H1 (cell line): ENCODE data around the gene SLC44A1. TPM values are rescaled to one million over a fixed set of nuclear protein-coding genes. Genes with fewer than 3 reads are reported as not detected.

Experiments used
- CTCF ChIA-PET: fragments of 300-600 bp; sonication (Branson Sonifier 250); formaldehyde crosslinking; loops from one replicate; lab custom pipeline; 2021; ENCODE audit not compliant: partially characterized antibody; lab: Charles Lee
- POLR2A ChIA-PET: fragments of 300-600 bp; sonication (Branson Sonifier 250); formaldehyde crosslinking; loops from one replicate; lab custom pipeline; 2021; ENCODE audit warnings: inconsistent platforms; ENCODE audit not compliant: partially characterized antibody; lab: Charles Lee
- DNase-seq, 2 experiments: peaks; one replicate each; pipeline versions ENCODE4 v3.0.0 to v3.0.0-alpha.2; 2010 to 2022; ENCODE audit warnings: low spot score in 2 of 2, low read depth in 1 of 2, mixed read lengths in 1 of 2
- FAIRE-seq: peaks from 2 replicates; lab custom pipeline; 2011; peaks lifted over from hg19 to GRCh38; lab: Jason Lieb, UNC
- H2AFZ ChIP-seq: 2 replicates; pipeline ENCODE4 v1.8.1; 2012; ENCODE audit warnings: low read length, inconsistent platforms
- H2AK5ac ChIP-seq: 2 replicates; pipeline ENCODE4 v1.6.1; 2013; ENCODE audit warnings: low read depth, low read length
- H2BK120ac ChIP-seq: replicated peaks from 2 replicates; pipeline ENCODE3; 2013; ENCODE audit warnings: low read depth, low read length, inconsistent platforms
- H2BK12ac ChIP-seq: 2 replicates; pipeline ENCODE4 v1.6.1; 2013; ENCODE audit warnings: low read depth, low read length
- H2BK15ac ChIP-seq: 2 replicates; pipeline ENCODE4 v1.6.1; 2013; ENCODE audit warnings: low read length
- H2BK20ac ChIP-seq: 2 replicates; pipeline ENCODE4 v1.6.1; 2013; ENCODE audit warnings: low read length
- H2BK5ac ChIP-seq: 2 replicates; pipeline ENCODE4 v1.6.1; 2013; ENCODE audit warnings: low read depth, low read length
- H3K14ac ChIP-seq: 2 replicates; pipeline ENCODE4 v1.6.1; 2013; ENCODE audit warnings: inconsistent platforms; ENCODE audit not compliant: insufficient read length
- H3K18ac ChIP-seq: 2 replicates; pipeline ENCODE4 v1.6.1; 2013; ENCODE audit warnings: low read length; ENCODE audit errors: extremely low read depth
- H3K23ac ChIP-seq: 2 replicates; pipeline ENCODE4 v1.6.1; 2013; ENCODE audit warnings: inconsistent platforms; ENCODE audit not compliant: insufficient read length
- H3K23me2 ChIP-seq: 2 replicates; pipeline ENCODE4 v1.6.1; 2013; ENCODE audit warnings: low read depth, low read length
- H3K27ac ChIP-seq: 2 replicates; pipeline ENCODE4 v1.6.1; 2011; ENCODE audit warnings: low read depth, low read length, inconsistent platforms
- H3K27me3 ChIP-seq, 4 experiments: replicated peaks in 1 of 4; 1 replicate in 1 of 4; 2 replicates in 3 of 4; pipeline versions ENCODE4 v1.6.1 to v1.8.1; 2011 to 2013; ENCODE audit warnings: low read length in 3 of 4, mild to moderate bottlenecking in 3 of 4, inconsistent platforms in 2 of 4, mixed read lengths in 2 of 4, moderate library complexity in 1 of 4; ENCODE audit not compliant: control insufficient read depth in 3 of 4, insufficient read depth in 3 of 4; ENCODE audit errors: extremely low read depth in 1 of 4
- H3K36me3 ChIP-seq, 4 experiments: 2 replicates each; pipeline versions ENCODE4 v1.6.1 to v1.8.1; 2011 to 2013; ENCODE audit warnings: mild to moderate bottlenecking in 4 of 4, low read length in 3 of 4, moderate library complexity in 2 of 4, control low read depth in 1 of 4, inconsistent platforms in 1 of 4; ENCODE audit not compliant: insufficient read depth in 4 of 4, control insufficient read depth in 2 of 4
- H3K4ac ChIP-seq: replicated peaks from 2 replicates; pipeline ENCODE3; 2013; ENCODE audit warnings: low read length, low read depth, mixed read lengths, inconsistent platforms; ENCODE audit not compliant: insufficient read length
- H3K4me1 ChIP-seq, 4 experiments: replicated peaks in 1 of 4; 1 replicate in 1 of 4; 2 replicates in 3 of 4; pipeline versions ENCODE4 v1.6.1 to v1.8.1; 2011 to 2013; ENCODE audit warnings: low read length in 3 of 4, inconsistent platforms in 2 of 4, mixed read lengths in 1 of 4; ENCODE audit not compliant: insufficient read depth in 4 of 4, control insufficient read depth in 3 of 4
- H3K4me2 ChIP-seq, 2 experiments: 2 replicates each; pipeline versions ENCODE4 v1.6.1 to v1.8.1; 2011 to 2013; ENCODE audit warnings: low read depth in 2 of 2, low read length in 2 of 2, control low read depth in 1 of 2, inconsistent platforms in 1 of 2, mild to moderate bottlenecking in 1 of 2; ENCODE audit not compliant: insufficient read depth in 1 of 2
- H3K4me3 ChIP-seq, 4 experiments: fragments of 200-600, 300-600 bp in 1 of 4; sonication (generic), shearing (Covaris generic), sonication (Bioruptor Twin) in 1 of 4; 2 replicates each; pipeline versions ENCODE4 v1.5.1 to v1.8.1; 2011 to 2016; ENCODE audit warnings: low read length in 4 of 4, low read depth in 3 of 4, control low read depth in 2 of 4, inconsistent platforms in 2 of 4, mild to moderate bottlenecking in 2 of 4, mixed read lengths in 1 of 4, moderate library complexity in 1 of 4; ENCODE audit not compliant: insufficient read depth in 2 of 4; ENCODE audit errors: extremely low read depth in 1 of 4
- H3K56ac ChIP-seq: replicated peaks from 2 replicates; pipeline ENCODE3; 2013; ENCODE audit warnings: low read depth, mild to moderate bottlenecking, mixed read lengths, low read length, inconsistent platforms; ENCODE audit not compliant: insufficient read length
- H3K79me1 ChIP-seq: 2 replicates; pipeline ENCODE4 v1.6.1; 2013; ENCODE audit warnings: low read depth, low read length, control low read depth
- H3K79me2 ChIP-seq, 2 experiments: 2 replicates each; pipeline versions ENCODE4 v1.6.1 to v1.8.1; 2012 to 2013; ENCODE audit warnings: low read length in 2 of 2, mild to moderate bottlenecking in 2 of 2, inconsistent platforms in 1 of 2; ENCODE audit not compliant: insufficient read depth in 2 of 2, control insufficient read depth in 1 of 2
- H3K9ac ChIP-seq, 4 experiments: replicated peaks in 1 of 4; 1 replicate in 1 of 4; 2 replicates in 3 of 4; pipeline versions ENCODE4 v1.6.1 to v1.8.1; 2011 to 2013; ENCODE audit warnings: low read depth in 3 of 4, low read length in 3 of 4, control low read depth in 2 of 4, mild to moderate bottlenecking in 2 of 4, moderate library complexity in 2 of 4, inconsistent platforms in 1 of 4; ENCODE audit errors: extremely low read depth in 1 of 4
- H3K9me3 ChIP-seq, 2 experiments: 2 replicates each; pipeline versions ENCODE4 v1.6.1 to v1.8.1; 2012 to 2013; ENCODE audit warnings: mild to moderate bottlenecking in 2 of 2, moderate library complexity in 2 of 2, control low read depth in 1 of 2, inconsistent platforms in 1 of 2, low read depth in 1 of 2, low read length in 1 of 2, mixed read lengths in 1 of 2; ENCODE audit not compliant: insufficient read depth in 2 of 2
- H4K20me1 ChIP-seq, 2 experiments: replicated peaks in 1 of 2; 2 replicates each; pipeline versions ENCODE3 to v1.8.1; 2011 to 2013; ENCODE audit warnings: inconsistent platforms in 2 of 2, low read length in 2 of 2, mild to moderate bottlenecking in 1 of 2; ENCODE audit not compliant: insufficient read depth in 2 of 2, control insufficient read depth in 1 of 2
- H4K5ac ChIP-seq: 2 replicates; pipeline ENCODE4 v1.6.1; 2013; ENCODE audit warnings: low read length, low read depth, mixed read lengths, inconsistent platforms; ENCODE audit not compliant: insufficient read length
- H4K8ac ChIP-seq: 2 replicates; pipeline ENCODE4 v1.8.0; 2013; ENCODE audit warnings: mild to moderate bottlenecking, moderate library complexity, low read length, inconsistent platforms; ENCODE audit not compliant: insufficient read depth; ENCODE audit errors: extremely low read depth
- H4K91ac ChIP-seq: replicated peaks from 2 replicates; pipeline ENCODE3; 2013; ENCODE audit warnings: low read length, mixed read lengths, inconsistent platforms; ENCODE audit not compliant: insufficient read length
- ATF2 ChIP-seq: IDR thresholded peaks from 2 replicates; pipeline ENCODE4 v1.6.1; 2012; ENCODE audit warnings: low read length, inconsistent platforms
- CBX8 ChIP-seq: fragments of 300-800, 300-1000 bp; sonication (generic); IDR thresholded peaks from 2 replicates; pipeline ENCODE4 v1.7.1; 2016; ENCODE audit warnings: low read depth, low read length, borderline replicate concordance
- POU5F1 ChIP-seq: IDR thresholded peaks from 2 replicates; pipeline ENCODE4 v1.6.1; 2011; ENCODE audit warnings: low read depth, mild to moderate bottlenecking, low read length, moderate library complexity
- SP1 ChIP-seq: IDR thresholded peaks from 2 replicates; pipeline ENCODE4 v1.6.1; 2011; ENCODE audit warnings: low read depth, low read length
- SRF ChIP-seq: IDR thresholded peaks from 2 replicates; pipeline ENCODE4 v1.6.1; 2011; ENCODE audit warnings: mild to moderate bottlenecking, low read depth, low read length, moderate library complexity
- whole genome bisulfite sequencing, 2 experiments: shearing (Covaris generic) in 1 of 2; methylation state at CpG; one replicate each; pipeline versions ENCODE4 v1.1.6 to v1.1.7; 2013 to 2015; ENCODE audit warnings: low lambda C conversion rate in 2 of 2, mixed read lengths in 2 of 2, inconsistent platforms in 1 of 2, low coverage in 1 of 2, missing lambda C conversion rate in 1 of 2; ENCODE audit not compliant: insufficient replicate concordance in 2 of 2, insufficient coverage in 1 of 2, insufficient read length in 1 of 2; ENCODE audit errors: extremely low coverage in 1 of 2, missing lambda C conversion rate in 1 of 2; 5-methylcytosine and 5-hydroxymethylcytosine counted together
- polyA plus RNA-seq, 7 experiments: library from polyadenylated mRNA; depleted of rRNA in 3 of 7; stranded (reverse) in 5 of 7; unstranded in 2 of 7; fragments of >200 nt in 5 of 7; fragments of 200-250 nt in 2 of 7; gene quantifications; 1 replicate in 5 of 7; 2 replicates in 1 of 7; 4 replicates in 1 of 7; pipeline versions ENCODE4 v1.2.1 to v1.2.3, GENCODE V29; 2011 to 2013; ENCODE audit warnings: missing spikeins in 2 of 7, mixed read lengths in 2 of 7
- total RNA-seq: library from RNA; stranded (reverse); fragmentation: NEBNext Ultra II Directional; extraction: Animal tissue kit (Norgen Biotek cat#: 25700); gene quantifications from 2 replicates; pipeline ENCODE4 v1.2.1, GENCODE V29; 2021

SLC44A1 gene
- total and polyA plus RNA-seq, 2 of the 8 experiments (the other 6 are each of a cell fraction or from before 2014, with no cell fraction given), result 30.5 to 71.2 TPM

- CTCF ChIA-PET, result interaction anchor here (0.6 to 4.1 kb wide), 4 partner anchors 17 to 216 kb away, joined by 3 to 11 read pairs (median 4); no protein-coding TSS in a partner anchor
Measured at GRCh38 chr9:105375323-105375722, 130.9 kb downstream of the SLC44A1 start.

More at GRCh38 chr9:105375323-105375722, 130.9 kb downstream of the SLC44A1 start:
- H3K4me3 ChIP-seq, result no peak overlapping the region
- H3K23me2 ChIP-seq, result no peaks in the 10 kb centered on the region; the same call in 1 of the 2 replicates
- H4K20me1 ChIP-seq, result no peaks in the 10 kb centered on the region
- no peaks in the 10 kb centered on the region for H3K4me1 ChIP-seq
- no peak overlapping the region for H2BK5ac ChIP-seq
- no peak overlapping the region for H2BK12ac ChIP-seq
- no peak overlapping the region for H3K56ac ChIP-seq
- peaks cover 5 to 26% (median 10%) of the 10 kb centered on the region in 4 experiments; a peak in 6 of 8 replicates for H3K36me3 ChIP-seq
- POLR2A ChIA-PET, result no interaction called here
- H3K27me3 ChIP-seq, result no peaks in the 10 kb centered on the region
- H4K8ac ChIP-seq, result no peak overlapping the region
- no peak overlapping the region for H3K9ac ChIP-seq
- H2BK15ac ChIP-seq, result no peak overlapping the region
- DNase-seq (no peak), FAIRE-seq (no peak)
- H3K9me3 ChIP-seq, result no peaks in the 10 kb centered on the region
- H3K14ac ChIP-seq, result no peak overlapping the region
- no peaks in the 10 kb centered on the region for H3K79me1 ChIP-seq
- no peak overlapping the region for H3K4ac ChIP-seq
- H4K91ac ChIP-seq, result no peak overlapping the region
- no peaks in the 10 kb centered on the region for H3K79me2 ChIP-seq
- no peak overlapping the region for H2AK5ac ChIP-seq
- no peak for TF ChIP-seq ATF2
- no peak for TF ChIP-seq SRF
- TF ChIP-seq CBX8, result no peak
- TF ChIP-seq SP1, result no peak
- no peak for TF ChIP-seq POU5F1
- TF ChIP-seq, all 59 proteins: peak for 0
- H2BK20ac ChIP-seq, result no peak overlapping the region
- no peak overlapping the region for H4K5ac ChIP-seq
- H3K18ac ChIP-seq, result no peak overlapping the region
- H3K4me2 ChIP-seq, result no peak overlapping the region
- 95% methylated on average over 4 of the region's 4 CpGs; no CpG with 5 or more reads in 1 of the 2 experiments for WGBS, 2 experiments
- H3K27ac ChIP-seq, result no peak overlapping the region
- no peak overlapping the region for H2AFZ ChIP-seq
- no peak overlapping the region for H2BK120ac ChIP-seq
- H3K23ac ChIP-seq, result no peak overlapping the region
